Brain microvascular endothelial cell (primary cell): ENCODE data around the gene LRRC25.

ENCODE experiments used
- DNase-seq: peaks from one replicate; pipeline ENCODE4 v3.0.0-alpha.2; 2020
- H3K27ac ChIP-seq: fragments of 250-450 bp; sonication (Bioruptor Pico); 2 replicates; pipeline ENCODE4 v1.5.1; 2020; ENCODE audit warnings: mild to moderate bottlenecking, moderate library complexity
- H3K27me3 ChIP-seq: fragments of 250-450 bp; sonication (Bioruptor Pico); replicated peaks from 2 replicates; pipeline ENCODE4 v1.5.1; 2020; ENCODE audit warnings: mild to moderate bottlenecking
- H3K36me3 ChIP-seq: fragments of 250-450 bp; sonication (Bioruptor Pico); replicated peaks from 2 replicates; pipeline ENCODE4 v1.5.1; 2020; ENCODE audit warnings: mild to moderate bottlenecking
- H3K4me3 ChIP-seq: 2 replicates; pipeline ENCODE4 v1.5.1; 2011; ENCODE audit warnings: low read depth, mild to moderate bottlenecking, control low read depth, low read length, moderate library complexity
- CTCF ChIP-seq: IDR thresholded peaks from 2 replicates; pipeline ENCODE4 v1.5.1; 2011; ENCODE audit warnings: low read depth, mild to moderate bottlenecking, moderate library complexity, low read length, control low read depth, inconsistent platforms; ENCODE audit errors: missing control alignments
- in situ Hi-C: cut with HindIII; loops from 2 replicates; pipeline ENCODE4 v1.10.0; 2017; ENCODE audit warnings: low sequenced_read_pairs, low pct_ligation_motif_present

LRRC25 gene

GRCh38 chr19:18399008-18399407 lies 1.6 kb upstream of the LRRC25 start:
- no peak for TF ChIP-seq CTCF
- DNase-seq: no peak
- Histone ChIP-seq H3K27me3 (no peaks in the 10 kb centered on the region), H3K4me3 (no peak overlapping the region), H3K27ac (no peak overlapping the region), H3K36me3 (no peaks in the 10 kb centered on the region)
- in situ Hi-C loops: no loop called here

GRCh38 chr19:18396471-18397241 lies 766 bp downstream of the LRRC25 start:
- no peaks in the 10 kb centered on the region for H3K27me3 ChIP-seq
- no peak for DNase-seq
- H3K27ac ChIP-seq: no peak overlapping the region
- in situ Hi-C loops: no loop called here
- TF ChIP-seq CTCF: no peak
- H3K4me3 ChIP-seq: no peak overlapping the region
- H3K36me3 ChIP-seq: no peaks in the 10 kb centered on the region

- in situ Hi-C loops: no loop called here
- Histone ChIP-seq H3K36me3 (peaks cover 12% of the 10 kb centered on the region), H3K4me3 (no peak overlapping the region), H3K27me3 (no peaks in the 10 kb centered on the region), H3K27ac (no peak overlapping the region)
- no peak for DNase-seq
- TF ChIP-seq CTCF: no peak
These were observed 3.6 kb downstream of the LRRC25 start for GRCh38 chr19:18393836-18394235.

- Histone ChIP-seq H3K4me3 (no peak overlapping the region), H3K27me3 (no peaks in the 10 kb centered on the region), H3K36me3 (peaks cover 20% of the 10 kb centered on the region), H3K27ac (no peak overlapping the region)
- no peak for DNase-seq
- in situ Hi-C loops: no loop called here
- TF ChIP-seq CTCF: no peak
These were observed 4.5 kb downstream of the LRRC25 start for GRCh38 chr19:18392926-18393325.

GRCh38 chr19:18392417-18392816 lies 5.0 kb downstream of the LRRC25 start:
- H3K36me3 ChIP-seq: peaks cover 20% of the 10 kb centered on the region
- TF ChIP-seq CTCF: no peak
- H3K4me3 ChIP-seq: no peak overlapping the region
- DNase-seq: no peak
- H3K27ac ChIP-seq: no peak overlapping the region
- in situ Hi-C loops: no loop called here
- H3K27me3 ChIP-seq: no peaks in the 10 kb centered on the region
